HG03135 (cell line): ENCODE data around the gene TMEM50B.
"Not testable (repeated sequence)": the region's sequence is repeated elsewhere in the genome, so short reads cannot be mapped to it uniquely, and the experiment has no call there.

Experiments
- ATAC-seq: cut with Tn5 transposase; IDR thresholded peaks from one replicate; pipeline ENCODE4 v1.9.1; 2021; ENCODE audit warnings: mild to moderate bottlenecking, moderate library complexity; ENCODE audit not compliant: unreplicated experiment

Gene TMEM50B

GRCh38 chr21:33432496-33432895 lies 47.3 kb downstream of the TMEM50B start:
- ATAC-seq: no peak

DNA sequence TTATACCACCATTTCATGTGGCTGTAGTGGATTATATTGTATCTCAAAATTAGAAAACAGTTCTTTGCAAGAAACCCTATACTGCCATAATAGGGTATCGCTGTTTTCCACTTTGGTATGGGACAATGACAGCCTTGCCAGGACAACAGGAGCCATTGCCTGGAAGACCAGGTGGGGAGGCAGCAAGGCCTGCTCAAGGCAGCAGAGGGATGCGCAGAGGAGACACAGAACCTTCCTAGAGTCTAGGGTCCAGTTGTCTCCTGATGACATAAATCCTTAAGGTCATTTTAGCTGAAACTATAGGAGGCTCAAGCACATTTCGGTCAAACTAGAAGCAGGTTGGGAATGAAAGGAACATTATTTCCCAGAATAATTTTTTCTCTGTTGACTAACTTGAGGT lies 48.9 kb downstream of the TMEM50B start:
- ATAC-seq: no peak

- no peak for ATAC-seq
These were observed 51.1 kb downstream of the TMEM50B start for GRCh38 chr21:33428669-33429068.

DNA sequence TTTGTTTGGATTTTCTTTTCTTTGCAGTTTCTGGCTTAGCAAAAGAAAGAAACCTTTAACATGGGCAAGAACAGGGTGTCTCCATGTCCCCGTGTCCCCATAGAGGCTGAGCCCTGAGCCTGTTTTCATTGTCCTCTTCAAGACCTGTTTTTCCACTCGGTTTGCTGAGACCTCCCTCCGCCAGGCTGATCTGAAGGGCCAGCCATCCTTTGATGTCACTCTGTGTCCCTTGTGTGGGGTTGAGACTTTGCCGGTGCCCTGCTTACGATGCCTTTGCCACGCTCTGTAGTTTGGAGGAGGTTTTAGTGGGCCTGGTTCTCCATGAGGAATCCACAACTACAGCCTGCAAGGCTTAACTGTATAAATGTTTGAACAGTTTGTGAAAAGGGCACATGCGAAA lies 52.7 kb downstream of the TMEM50B start:
- no peak for ATAC-seq

- ATAC-seq: no peak
These were observed 53.9 kb downstream of the TMEM50B start for GRCh38 chr21:33425825-33426224.

DNA sequence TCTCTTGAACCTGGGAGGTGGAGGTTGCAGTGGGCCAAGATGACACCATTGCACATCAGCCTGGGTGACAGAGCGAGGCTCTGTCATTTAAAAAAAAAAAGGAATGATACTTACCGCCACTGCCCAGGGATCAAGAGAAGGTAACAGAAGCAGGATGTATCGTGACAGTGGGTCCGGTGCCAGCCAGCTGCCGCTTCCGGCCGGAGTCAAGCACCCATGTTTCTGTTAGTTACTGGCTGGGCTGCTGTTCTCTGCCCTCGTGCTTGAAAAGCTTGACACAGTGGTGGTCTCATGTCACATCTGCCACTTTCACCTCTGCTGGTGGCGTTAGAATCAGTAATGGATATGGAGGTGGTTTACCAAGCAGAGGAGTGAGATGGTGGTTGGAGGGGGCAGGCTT lies 55.6 kb downstream of the TMEM50B start:
- ATAC-seq: no peak

DNA sequence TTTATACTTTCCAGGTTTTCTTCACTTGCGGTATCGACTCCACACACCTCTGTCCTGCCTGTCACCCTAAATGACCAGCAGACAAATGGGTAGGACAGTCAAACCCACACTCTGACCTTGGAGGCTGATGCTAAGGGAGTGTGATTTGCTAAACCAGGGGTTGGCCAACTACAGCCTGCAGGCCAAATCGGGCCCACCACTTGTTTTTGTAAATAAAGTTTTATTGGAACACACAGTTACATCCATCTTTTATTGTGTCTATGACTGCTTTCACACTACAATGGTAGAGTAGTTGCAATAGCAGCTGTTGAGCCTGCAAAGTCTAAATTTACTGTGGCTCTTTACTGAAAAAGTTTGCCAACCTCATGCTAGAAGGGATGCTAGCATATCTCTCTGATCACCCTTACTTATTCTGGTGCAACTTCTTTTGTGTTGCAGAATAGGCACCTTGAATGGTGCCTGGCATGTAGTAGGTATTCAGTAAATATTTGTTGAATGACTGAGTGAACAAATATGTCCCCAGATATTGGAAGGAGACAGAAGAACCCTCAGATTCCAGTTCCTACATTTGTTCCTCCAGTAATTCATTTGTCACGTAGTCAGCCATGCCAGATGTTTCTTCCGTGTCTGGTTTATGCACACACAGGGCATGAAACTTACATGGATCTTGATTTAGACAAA lies 57.9 kb downstream of the TMEM50B start:
- no peak for ATAC-seq

DNA sequence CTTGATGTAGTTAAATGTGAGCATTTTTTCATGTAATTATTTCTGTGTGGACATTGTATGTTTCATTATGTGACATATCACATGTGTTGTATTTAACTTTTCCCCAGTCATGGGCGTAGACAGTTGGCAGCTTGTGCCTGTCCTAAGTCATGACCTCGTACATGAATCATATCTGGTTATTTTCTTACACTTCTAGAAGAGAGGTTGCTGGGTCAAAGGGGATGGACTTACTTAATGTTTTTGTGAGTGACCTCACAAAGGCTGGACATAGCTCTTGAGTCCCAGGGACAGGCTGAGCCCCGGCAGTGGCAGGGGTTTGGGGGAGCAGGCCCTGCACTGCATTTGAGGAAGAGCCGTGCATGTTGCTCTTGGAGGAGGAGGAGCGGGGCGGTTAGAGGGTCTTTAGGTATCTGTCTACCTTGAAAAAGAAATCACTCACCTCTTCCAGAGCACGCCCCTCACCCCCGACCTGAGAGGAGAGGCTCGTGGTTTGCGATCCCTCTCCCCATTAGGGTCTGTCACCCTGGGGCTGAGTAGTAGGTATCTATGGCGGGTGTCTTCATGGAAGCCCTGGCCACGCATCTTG lies 60.1 kb downstream of the TMEM50B start:
- ATAC-seq: no peak

DNA sequence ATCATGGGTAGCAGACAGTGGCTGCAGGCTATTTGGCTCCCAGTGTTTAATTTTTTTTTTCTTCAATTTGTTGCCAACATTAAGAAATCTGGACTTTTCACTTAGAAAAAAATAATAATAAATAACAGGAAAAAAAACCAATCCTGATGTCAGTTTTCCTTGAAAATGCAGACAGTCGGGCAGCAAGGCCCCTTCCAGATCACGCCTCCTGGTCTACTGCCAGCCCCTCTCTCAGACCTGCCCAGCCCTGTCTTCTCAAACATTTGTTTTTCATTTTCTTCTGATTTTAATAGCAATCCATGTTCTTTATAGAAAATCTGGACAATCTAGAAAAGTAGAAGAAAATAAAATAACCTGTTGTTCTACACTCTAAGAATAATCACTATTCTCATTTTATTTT lies 61.1 kb downstream of the TMEM50B start:
- ATAC-seq: no peak

DNA sequence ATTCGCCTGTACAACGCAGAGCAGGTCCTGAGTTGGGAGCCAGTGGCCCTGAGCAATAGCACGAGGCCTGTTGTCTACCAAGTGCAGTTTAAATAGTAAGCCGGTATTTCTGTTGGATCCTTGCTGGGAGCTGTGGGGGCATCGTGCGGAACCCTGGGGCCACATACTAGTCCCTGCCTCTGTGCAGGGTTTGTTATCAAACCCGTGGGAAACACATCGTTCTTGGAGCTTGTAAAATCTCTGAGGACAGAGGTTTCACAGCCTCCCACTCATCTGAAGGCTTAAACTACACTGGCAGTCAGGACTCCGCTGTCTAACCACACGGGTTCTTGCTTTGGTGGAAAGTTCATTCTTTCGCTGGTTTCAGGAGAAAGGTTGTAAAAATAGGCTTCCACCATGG lies 64.8 kb downstream of the TMEM50B start:
- ATAC-seq: no peak

GRCh38 chr21:33414068-33414467 lies 65.7 kb downstream of the TMEM50B start:
- ATAC-seq: no peak

- ATAC-seq: no peak
These were observed 66.8 kb downstream of the TMEM50B start for GRCh38 chr21:33412832-33413519.

DNA sequence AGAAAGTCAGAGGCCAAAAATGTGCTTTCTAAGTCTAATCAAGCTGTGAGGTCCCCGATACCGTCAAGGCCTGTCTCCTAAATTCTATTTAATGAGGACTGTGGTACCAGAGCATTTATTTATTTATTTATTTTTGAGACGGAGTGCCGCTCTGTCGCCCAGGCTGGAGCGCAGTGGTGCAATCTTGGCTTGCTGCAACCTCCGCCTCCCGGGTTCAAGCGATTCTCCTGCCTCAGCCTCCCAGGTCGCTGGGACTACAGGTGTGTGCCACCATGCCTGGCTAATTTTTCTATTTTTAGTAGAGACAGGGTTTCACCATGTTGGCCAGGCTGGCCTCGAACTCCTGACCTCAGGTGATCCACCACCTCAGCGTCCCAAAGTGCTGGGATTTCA lies 67.3 kb downstream of the TMEM50B start:
- ATAC-seq: not testable (repeated sequence)

GRCh38 chr21:33411949-33412430 lies 67.8 kb downstream of the TMEM50B start:
- ATAC-seq: no peak

- ATAC-seq: no peak
These were observed 73.3 kb downstream of the TMEM50B start for GRCh38 chr21:33406493-33406892.

GRCh38 chr21:33403786-33404585 lies 75.8 kb downstream of the TMEM50B start:
- peak; percentile 30 for ATAC-seq

GRCh38 chr21:33403128-33403785 lies 76.5 kb downstream of the TMEM50B start, which contains the start of gene IFNGR2:
Gene IFNGR2 (plus strand): TSS chr21:33403413. CDS start chr21:33403544, 131 bp downstream.
- ATAC-seq: peak; percentile 46

GRCh38 chr21:33402001-33402979 lies 77.5 kb downstream of the TMEM50B start:
- no peak for ATAC-seq

DNA sequence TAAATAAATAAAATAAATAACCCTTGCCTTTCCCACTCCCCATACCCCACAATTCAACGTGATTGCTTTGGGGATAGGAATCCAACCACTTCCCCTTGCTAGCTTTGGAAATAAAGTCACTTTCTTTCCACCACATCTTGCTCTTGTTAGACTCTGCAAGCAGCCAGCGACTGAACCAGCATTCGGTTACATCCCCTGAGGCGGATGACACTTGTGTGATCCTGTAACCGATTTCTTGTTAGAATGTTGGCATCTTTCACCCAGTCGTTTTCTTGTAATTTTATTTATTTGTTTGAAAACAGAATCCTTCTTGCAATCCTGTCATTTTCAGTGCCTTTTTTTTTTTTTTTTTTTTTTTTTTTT lies 78.2 kb downstream of the TMEM50B start:
- ATAC-seq: no peak
